Liver (tissue), 9 donors: Measurements from ENCODE around the gene RPL10A. TPM values are rescaled to one million over a fixed set of nuclear protein-coding genes. Genes with fewer than 3 reads are reported as not detected.
A peak's percentile ranks its signal among the peaks of the same experiment; 100 is the strongest.

Experiments
- DNase-seq: peaks from one replicate; pipeline ENCODE4 v3.0.0-alpha.2; 2017; ENCODE audit warnings: low spot score
- H3K27ac ChIP-seq, 2 donors: one replicate each; pipeline ENCODE4 v1.7.0; 2013; ENCODE audit warnings: inconsistent platforms in 2 of 2, low read length in 2 of 2, control low read depth in 1 of 2, low read depth in 1 of 2, mild to moderate bottlenecking in 1 of 2
- H3K27me3 ChIP-seq, 4 donors: one replicate each; pipeline versions ENCODE4 v1.6.1 to v1.7.0; 2013; ENCODE audit warnings: low read length in 3 of 4, inconsistent platforms in 1 of 4, mild to moderate bottlenecking in 1 of 4, moderate library complexity in 1 of 4; ENCODE audit not compliant: control insufficient read depth in 4 of 4, insufficient read depth in 4 of 4
- H3K36me3 ChIP-seq, 4 donors: one replicate each; pipeline versions ENCODE4 v1.6.1 to v1.7.0; 2013; ENCODE audit warnings: low read length in 3 of 4, mild to moderate bottlenecking in 3 of 4, low read depth in 1 of 4, moderate library complexity in 1 of 4; ENCODE audit not compliant: control insufficient read depth in 4 of 4, insufficient read depth in 3 of 4
- H3K4me1 ChIP-seq, 4 donors: one replicate each; pipeline versions ENCODE4 v1.6.1 to v1.7.0; 2013; ENCODE audit warnings: low read length in 3 of 4, mild to moderate bottlenecking in 3 of 4, moderate library complexity in 1 of 4; ENCODE audit not compliant: control insufficient read depth in 4 of 4, insufficient read depth in 4 of 4
- H3K4me3 ChIP-seq, 3 donors: one replicate each; pipeline versions ENCODE4 v1.6.1 to v1.7.0; 2013; ENCODE audit warnings: low read length in 3 of 3, control low read depth in 1 of 3, low read depth in 1 of 3, mild to moderate bottlenecking in 1 of 3
- H3K9ac ChIP-seq, 2 donors: one replicate each; pipeline ENCODE4 v1.7.0; 2013; ENCODE audit warnings: low read length in 2 of 2, mild to moderate bottlenecking in 2 of 2, moderate library complexity in 2 of 2, control low read depth in 1 of 2, low read depth in 1 of 2
- H3K9me3 ChIP-seq, 4 donors: one replicate each; pipeline versions ENCODE4 v1.6.1 to v1.7.0; 2013; ENCODE audit warnings: low read length in 3 of 4; ENCODE audit not compliant: control insufficient read depth in 4 of 4
- EGR1 ChIP-seq, 2 donors: IDR thresholded peaks; 2 replicates each; pipeline ENCODE4 v1.6.1; 2016 to 2018; ENCODE audit warnings: antibody characterized with exemption in 2 of 2, low read depth in 2 of 2
- FOXA2 ChIP-seq: IDR thresholded peaks from 2 replicates; pipeline ENCODE4 v1.6.1; 2016; ENCODE audit warnings: antibody characterized with exemption
- HNF4A ChIP-seq, 2 donors: conservative IDR thresholded peaks; 2 replicates each; pipeline ENCODE4 v1.6.1; 2016; ENCODE audit warnings: antibody characterized with exemption in 2 of 2, mild to moderate bottlenecking in 2 of 2
- HNF4G ChIP-seq: IDR thresholded peaks from 2 replicates; pipeline ENCODE4 v1.6.1; 2016; ENCODE audit warnings: antibody characterized with exemption
- MAX ChIP-seq: IDR thresholded peaks from 2 replicates; pipeline ENCODE4 v1.6.1; 2016; ENCODE audit warnings: antibody characterized with exemption
- NR2F2 ChIP-seq: IDR thresholded peaks from 2 replicates; pipeline ENCODE4 v1.6.1; 2016; ENCODE audit warnings: antibody characterized with exemption
- REST ChIP-seq: IDR thresholded peaks from 2 replicates; pipeline ENCODE4 v1.6.1; 2016; ENCODE audit warnings: antibody characterized with exemption, mild to moderate bottlenecking
- RXRA ChIP-seq, 2 donors: IDR thresholded peaks; 2 replicates each; pipeline ENCODE4 v1.6.1; 2017 to 2018; ENCODE audit warnings: antibody characterized with exemption in 2 of 2, mild to moderate bottlenecking in 1 of 2
- SP1 ChIP-seq: IDR thresholded peaks from 2 replicates; pipeline ENCODE4 v1.6.1; 2018; ENCODE audit warnings: antibody characterized with exemption, mild to moderate bottlenecking
- YY1 ChIP-seq: IDR thresholded peaks from 2 replicates; pipeline ENCODE4 v1.6.1; 2016; ENCODE audit warnings: antibody characterized with exemption, mild to moderate bottlenecking
- ZBTB33 ChIP-seq: IDR thresholded peaks from 2 replicates; pipeline ENCODE4 v1.6.1; 2016; ENCODE audit warnings: antibody characterized with exemption
- WGBS: extraction: QIAGEN DNeasy Blood & Tissue Kit; methylation state at CpG from one replicate; pipeline ENCODE4 v1.1.7; 2013; 5-methylcytosine and 5-hydroxymethylcytosine counted together
- polyA plus RNA-seq, 2 donors: library from polyadenylated mRNA; stranded (reverse) in 1 of 2; unstranded in 1 of 2; fragments of 200-250 nt in 1 of 2; fragments of >200 nt in 1 of 2; fragmentation: Nextera tagmentation in 1 of 2; extraction: Ambion mirVana in 1 of 2; gene quantifications; one replicate each; pipeline versions ENCODE4 v1.2.1 to v1.2.3, GENCODE V29; 2013 to 2015
- total RNA-seq, 2 donors: library from RNA; depleted of rRNA; stranded (reverse); fragments of >200 nt; gene quantifications; one replicate each; pipeline ENCODE4 v1.2.3, GENCODE V29; 2014
- donor health status: healthy.
- donor health status: healthy.
- donor health status: healthy.
- donor health status: healthy.
- donor health status: healthy.

RPL10A gene
- total and polyA plus RNA-seq, 4 donors: 213 to 1,235 (median 528) TPM

- Histone ChIP-seq H3K9ac (peak within 1 kb of the TSS; percentile 23 to 68), H3K27me3 (no peaks in the 10 kb centered on the region), H3K36me3 (no peaks in the 10 kb centered on the region), H3K4me3 (peak within 1 kb of the TSS; percentile 44 to 88 (median 65)), H3K27ac (peak within 1 kb of the TSS; percentile 28 to 81), H3K9me3 (no peaks in the 10 kb centered on the region), H3K4me1 (peaks cover 9 to 27% (median 17%) of the 10 kb centered on the region in 4 donors)
- peak; percentile 66 for DNase-seq
- WGBS: under 1% methylated on average over 98 of the region's 98 CpGs
- TF ChIP-seq HNF4G (no peak), RXRA (IDR thresholded peaks at IDR 0.05) (no peak), ZBTB33 (no peak), SP1 (no peak), MAX (no peak), HNF4A (conservative IDR thresholded peaks at IDR 0.05) (no peak)
These were observed 28.8 kb downstream of the RPL10A start, which contains the start of gene TEAD3 for GRCh38 chr6:35496841-35497570. TSS of gene TEAD3 (minus strand) at chr6:35497079.

- H3K9ac ChIP-seq: peak overlapping the region in 1 of 2 donors; percentile 68
- 13% methylated on average over 77 of the region's 77 CpGs for WGBS
- H3K36me3 ChIP-seq: no peaks in the 10 kb centered on the region
- peak overlapping the region in 2 of 3 donors; percentile 38 to 88 for H3K4me3 ChIP-seq
- peak overlapping the region; percentile 22 to 68 for H3K27ac ChIP-seq
- H3K27me3 ChIP-seq: no peaks in the 10 kb centered on the region
- no peak for DNase-seq
- peaks cover 9 to 25% (median 17%) of the 10 kb centered on the region in 4 donors for H3K4me1 ChIP-seq
- H3K9me3 ChIP-seq: no peaks in the 10 kb centered on the region
- TF ChIP-seq SP1 (peak; percentile 18), REST (no peak), FOXA2 (no peak), YY1 (no peak), EGR1 (IDR thresholded peaks at IDR 0.05; ENCODE audit: low read depth in 2 of 2) (no peak), MAX (no peak), NR2F2 (peak; percentile 66)
These were observed 29.6 kb downstream of the RPL10A start for GRCh38 chr6:35497571-35498421.
